Panc1 (cell line): Measurements from ENCODE around the gene STK16.

Experiments
- POLR2AphosphoS5 ChIP-seq: IDR thresholded peaks from 2 replicates; pipeline ENCODE4 v1.6.1; 2012; ENCODE audit warnings: mild to moderate bottlenecking, low read depth, low read length, moderate library complexity
- REST ChIP-seq, 2 experiments: IDR thresholded peaks; 2 replicates each; pipeline ENCODE4 v1.6.1; 2011 to 2012; ENCODE audit warnings: low read depth in 2 of 2, control low read depth in 1 of 2, low read length in 1 of 2, mild to moderate bottlenecking in 1 of 2, moderate library complexity in 1 of 2; ENCODE audit not compliant: insufficient read depth in 1 of 2
- SIN3A ChIP-seq: IDR thresholded peaks from 2 replicates; pipeline ENCODE4 v1.6.1; 2012; ENCODE audit warnings: low read depth, mild to moderate bottlenecking, low read length, moderate library complexity, borderline replicate concordance; ENCODE audit not compliant: insufficient read depth
- TF ChIP-seq, protein P1 (sequence below): fragments of 450-650 bp; IDR thresholded peaks from 2 replicates; pipeline ENCODE4 v1.5.1; 2017; ENCODE audit warnings: mild to moderate bottlenecking

GRCh38 chr2:219219784-219220532, 25.3 kb upstream of the STK16 start:
- TF ChIP-seq POLR2AphosphoS5 (no peak), REST (IDR thresholded peaks at IDR 0.05; ENCODE audit: insufficient read depth in 1 of 2, low read depth in 2 of 2, low read length in 1 of 2) (no peak), SIN3A (no peak)
- TF ChIP-seq, protein P1, sequence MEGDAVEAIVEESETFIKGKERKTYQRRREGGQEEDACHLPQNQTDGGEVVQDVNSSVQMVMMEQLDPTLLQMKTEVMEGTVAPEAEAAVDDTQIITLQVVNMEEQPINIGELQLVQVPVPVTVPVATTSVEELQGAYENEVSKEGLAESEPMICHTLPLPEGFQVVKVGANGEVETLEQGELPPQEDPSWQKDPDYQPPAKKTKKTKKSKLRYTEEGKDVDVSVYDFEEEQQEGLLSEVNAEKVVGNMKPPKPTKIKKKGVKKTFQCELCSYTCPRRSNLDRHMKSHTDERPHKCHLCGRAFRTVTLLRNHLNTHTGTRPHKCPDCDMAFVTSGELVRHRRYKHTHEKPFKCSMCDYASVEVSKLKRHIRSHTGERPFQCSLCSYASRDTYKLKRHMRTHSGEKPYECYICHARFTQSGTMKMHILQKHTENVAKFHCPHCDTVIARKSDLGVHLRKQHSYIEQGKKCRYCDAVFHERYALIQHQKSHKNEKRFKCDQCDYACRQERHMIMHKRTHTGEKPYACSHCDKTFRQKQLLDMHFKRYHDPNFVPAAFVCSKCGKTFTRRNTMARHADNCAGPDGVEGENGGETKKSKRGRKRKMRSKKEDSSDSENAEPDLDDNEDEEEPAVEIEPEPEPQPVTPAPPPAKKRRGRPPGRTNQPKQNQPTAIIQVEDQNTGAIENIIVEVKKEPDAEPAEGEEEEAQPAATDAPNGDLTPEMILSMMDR: no peak
